Ishikawa (cell line): ENCODE results near the gene NPTX1.

Experiments
- CEBPB ChIP-seq: IDR thresholded peaks from 2 replicates; pipeline ENCODE4 v1.6.1; 2012
- CREB1 ChIP-seq: IDR thresholded peaks from 2 replicates; pipeline ENCODE4 v1.6.1; 2012; ENCODE audit warnings: low read depth
- EGR1 ChIP-seq: IDR thresholded peaks from 2 replicates; pipeline ENCODE4 v1.6.1; 2012
- EP300 ChIP-seq: IDR thresholded peaks from 2 replicates; pipeline ENCODE4 v1.6.1; 2012; ENCODE audit warnings: borderline replicate concordance
- FOXM1 ChIP-seq: IDR thresholded peaks from 2 replicates; pipeline ENCODE4 v1.6.1; 2012; ENCODE audit warnings: low read depth, borderline replicate concordance
- NFIC ChIP-seq: IDR thresholded peaks from 2 replicates; pipeline ENCODE4 v1.6.1; 2012
- REST ChIP-seq: IDR thresholded peaks from 2 replicates; pipeline ENCODE4 v1.6.1; 2012; ENCODE audit warnings: low read depth, mild to moderate bottlenecking
- USF1 ChIP-seq: IDR thresholded peaks from 2 replicates; pipeline ENCODE4 v1.6.1; 2012
- YY1 ChIP-seq: IDR thresholded peaks from 2 replicates; pipeline ENCODE4 v1.6.1; 2012; ENCODE audit warnings: low read depth

- TF ChIP-seq FOXM1 (no peak), CEBPB (no peak), USF1 (no peak), CREB1 (no peak), EP300 (no peak), NFIC (no peak), YY1 (no peak), EGR1 (no peak), REST (no peak)
Observed at GRCh38 chr17:80482058-80482318, 5.6 kb upstream of the NPTX1 start.
